ENCODE results near the gene FSD1L.

DNA sequence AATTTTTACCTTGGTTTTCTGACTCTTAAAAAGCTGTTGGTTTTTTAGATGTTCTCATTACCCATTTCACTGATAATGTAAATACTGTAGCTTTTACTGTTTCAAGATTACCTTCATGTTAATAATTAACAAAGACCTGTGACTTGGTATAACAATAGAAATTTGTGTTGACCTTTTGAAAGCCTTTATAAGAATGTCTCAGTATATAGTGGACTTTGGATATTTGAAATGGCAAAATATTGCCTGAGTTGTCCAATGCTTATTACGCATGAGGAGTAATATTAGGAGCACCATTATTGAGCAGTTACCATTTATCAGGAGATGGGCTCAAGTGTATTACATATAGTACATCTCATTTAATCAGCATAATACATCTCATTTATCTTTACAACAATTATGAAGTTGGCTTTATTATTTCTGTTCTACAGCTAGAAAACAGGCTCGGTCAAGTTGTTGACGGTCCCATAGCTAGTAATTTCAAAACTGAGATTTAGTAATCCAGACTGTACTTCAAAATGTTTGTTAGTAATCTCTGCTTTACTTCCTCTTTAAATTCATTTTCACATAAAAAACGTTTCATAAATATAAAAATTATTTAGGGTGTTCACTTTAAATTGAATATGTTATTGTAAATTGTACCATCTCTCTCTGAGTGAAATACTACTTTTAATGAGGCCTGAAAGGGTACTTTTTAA, 59.4 kb downstream of the FSD1L start:
- TF ChIP-seq PRDM1 (tag by site-specific recombination; IDR thresholded peaks at IDR 0.05) (no peak), ZNF600 (tag by site-specific recombination; IDR thresholded peaks at IDR 0.05) (no peak), ZNF529 (tag by site-specific recombination; IDR thresholded peaks at IDR 0.05; ENCODE audit: insufficient replicate concordance) (no peak), ZBTB20 (tag by site-specific recombination; IDR thresholded peaks at IDR 0.05) (no peak), REST (tag by site-specific recombination; IDR thresholded peaks at IDR 0.05) (no peak), ZNF449 (tag by site-specific recombination; IDR thresholded peaks at IDR 0.05) (no peak), REPIN1 (tag by site-specific recombination; IDR thresholded peaks at IDR 0.05; ENCODE audit: low read depth) (no peak)
